Central memory CD8-positive, alpha-beta T cell (primary cell): Measurements from ENCODE around the gene OR13D1.
"Not testable (repeated sequence)": the region's sequence is repeated elsewhere in the genome, so short reads cannot be mapped to it uniquely, and the experiment has no call there.

ENCODE experiments used
- ATAC-seq: fragments of 150-1000 bp; cut with Tn5 transposase; replicated peaks from 2 replicates; pipeline ENCODE4 v1.10.0; 2022; ENCODE audit warnings: mild to moderate bottlenecking, moderate FRiP score, moderate number of reproducible peaks; ENCODE audit not compliant: poor library complexity, severe bottlenecking; ENCODE audit errors: extremely low read depth
- DNase-seq, 2 donors: peaks; one replicate each; pipeline ENCODE4 v3.0.0; 2021; ENCODE audit warnings: low spot score in 2 of 2
- H3K27ac Mint-ChIP-seq: one replicate; pipeline ENCODE4 v1.8.0; 2022; ENCODE audit warnings: low read depth, mild to moderate bottlenecking, moderate library complexity, mixed read lengths
- H3K27me3 Mint-ChIP-seq: one replicate; pipeline ENCODE4 v1.8.0; 2022; ENCODE audit warnings: mixed read lengths
- H3K36me3 Mint-ChIP-seq: one replicate; pipeline ENCODE4 v1.8.0; 2022; ENCODE audit warnings: mild to moderate bottlenecking, moderate library complexity, mixed read lengths; ENCODE audit not compliant: insufficient read depth
- H3K4me1 Mint-ChIP-seq: one replicate; pipeline ENCODE4 v1.8.0; 2022; ENCODE audit warnings: mixed read lengths
- H3K4me3 Mint-ChIP-seq: one replicate; pipeline ENCODE4 v1.8.0; 2022; ENCODE audit warnings: mild to moderate bottlenecking, moderate library complexity, mixed read lengths
- H3K9me3 Mint-ChIP-seq: one replicate; pipeline ENCODE4 v1.8.0; 2022; ENCODE audit warnings: mixed read lengths

Gene OR13D1

DNA sequence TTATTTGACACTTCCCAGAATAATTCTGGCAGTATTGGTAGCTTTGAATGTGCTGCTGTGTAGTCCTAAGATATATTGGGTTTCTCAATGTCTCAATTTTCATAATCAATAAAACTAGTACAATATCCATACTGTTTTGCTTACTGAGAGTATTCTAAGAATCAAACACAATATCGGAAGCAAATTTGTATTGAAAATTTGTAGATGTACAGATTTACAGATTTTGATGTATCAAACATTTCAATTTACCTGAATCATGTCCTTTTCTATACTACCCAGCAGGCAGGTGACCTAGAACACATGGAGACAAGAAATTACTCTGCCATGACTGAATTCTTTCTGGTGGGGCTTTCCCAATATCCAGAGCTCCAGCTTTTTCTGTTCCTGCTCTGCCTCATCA is at the start of gene OR13D1:
Gene OR13D1, plus strand, starts transcription at position 301 of the 400 bp plus-strand sequence. Its CDS starts 0 bp downstream, at position 301.
- no peak within 1 kb of the TSS for H3K27ac Mint-ChIP-seq

GRCh38 chr9:104658496-104659195 is 35.7 kb upstream of the OR13D1 start:
- H3K27me3 Mint-ChIP-seq, result no peaks in the 10 kb centered on the region
- ATAC-seq, result no peak
- no peaks in the 10 kb centered on the region for H3K36me3 Mint-ChIP-seq
- DNase-seq, result no peak
- H3K9me3 Mint-ChIP-seq, result peaks cover 2% of the 10 kb centered on the region
- H3K4me1 Mint-ChIP-seq, result no peaks in the 10 kb centered on the region
- H3K27ac Mint-ChIP-seq, result no peak overlapping the region
- no peak overlapping the region for H3K4me3 Mint-ChIP-seq

More for the DNA sequence above, at the start of gene OR13D1:
- Mint-ChIP-seq H3K4me1 (no peaks in the 10 kb centered on the region), H3K27me3 (no peaks in the 10 kb centered on the region), H3K4me3 (no peak within 1 kb of the TSS), H3K36me3 (no peaks in the 10 kb centered on the region), H3K9me3 (no peaks in the 10 kb centered on the region)
- ATAC-seq (no peak), DNase-seq (no peak)

GRCh38 chr9:104675611-104676010 is 18.7 kb upstream of the OR13D1 start:
- no peaks in the 10 kb centered on the region for H3K36me3 Mint-ChIP-seq
- no peak overlapping the region for H3K27ac Mint-ChIP-seq
- H3K4me1 Mint-ChIP-seq, result no peaks in the 10 kb centered on the region
- H3K4me3 Mint-ChIP-seq, result no peak overlapping the region
- no peaks in the 10 kb centered on the region for H3K27me3 Mint-ChIP-seq
- H3K9me3 Mint-ChIP-seq, result no peaks in the 10 kb centered on the region
- DNase-seq (no peak), ATAC-seq (no peak)

DNA sequence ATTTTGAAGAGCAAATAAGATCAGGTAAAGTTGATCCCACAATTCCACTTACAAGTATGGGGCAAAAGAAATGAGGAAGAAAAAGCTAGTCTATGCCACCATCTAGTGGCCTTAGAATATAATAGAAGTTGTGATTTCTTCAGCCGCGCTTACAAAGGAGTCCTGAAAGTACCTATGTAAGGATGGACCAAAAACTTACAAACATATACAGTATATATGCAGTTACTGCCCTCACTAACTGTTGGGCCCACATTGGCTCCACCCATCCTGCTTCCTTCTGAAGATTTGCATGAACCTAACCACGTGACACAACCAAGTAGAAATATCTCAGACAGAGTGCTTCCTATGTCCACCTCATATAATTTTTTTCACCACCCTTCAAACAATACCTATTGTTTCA is 11.7 kb upstream of the OR13D1 start:
- Mint-ChIP-seq H3K4me3 (no peak overlapping the region), H3K9me3 (no peaks in the 10 kb centered on the region)
- ATAC-seq, result no peak

GRCh38 chr9:104686081-104686480 is 8.2 kb upstream of the OR13D1 start:
- no peak overlapping the region for H3K27ac Mint-ChIP-seq
- H3K4me1 Mint-ChIP-seq, result no peaks in the 10 kb centered on the region
- H3K9me3 Mint-ChIP-seq, result no peaks in the 10 kb centered on the region
- no peaks in the 10 kb centered on the region for H3K27me3 Mint-ChIP-seq
- DNase-seq, result no peak
- no peaks in the 10 kb centered on the region for H3K36me3 Mint-ChIP-seq
- H3K4me3 Mint-ChIP-seq, result no peak overlapping the region
- ATAC-seq, result no peak

More for the DNA sequence above, 11.7 kb upstream of the OR13D1 start:
- DNase-seq, result no peak
- H3K27ac Mint-ChIP-seq, result no peak overlapping the region
- no peaks in the 10 kb centered on the region for H3K36me3 Mint-ChIP-seq
- no peaks in the 10 kb centered on the region for H3K27me3 Mint-ChIP-seq
- no peaks in the 10 kb centered on the region for H3K4me1 Mint-ChIP-seq

DNA sequence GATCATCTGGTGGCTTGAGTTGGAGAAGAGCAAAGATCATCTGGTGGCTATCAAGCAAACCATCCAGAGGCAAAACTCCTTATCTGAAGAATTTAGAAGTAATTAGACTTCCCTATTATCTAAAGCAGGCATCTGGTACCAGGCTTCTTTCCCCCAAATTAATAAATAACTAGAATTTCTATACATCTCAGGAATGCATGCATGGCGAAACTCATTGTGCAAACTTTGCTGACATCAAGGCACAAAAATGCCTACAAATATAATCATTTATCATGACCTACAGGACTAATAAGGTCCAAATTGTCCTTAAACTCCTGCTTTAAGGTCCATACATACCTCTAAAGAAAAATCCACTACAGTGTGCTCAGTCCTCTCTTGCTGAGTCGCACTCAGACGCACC is 6.0 kb downstream of the OR13D1 start:
- Mint-ChIP-seq H3K4me3 (no peak overlapping the region), H3K36me3 (no peaks in the 10 kb centered on the region), H3K4me1 (no peaks in the 10 kb centered on the region), H3K27me3 (no peaks in the 10 kb centered on the region), H3K27ac (no peak overlapping the region), H3K9me3 (no peaks in the 10 kb centered on the region)
- DNase-seq, result no peak
- ATAC-seq, result no peak

GRCh38 chr9:104708737-104709136 is 14.4 kb downstream of the OR13D1 start:
- H3K27ac Mint-ChIP-seq, ATAC-seq, H3K9me3 Mint-ChIP-seq, H3K4me1 Mint-ChIP-seq, DNase-seq, H3K27me3 Mint-ChIP-seq, H3K36me3 Mint-ChIP-seq, H3K4me3 Mint-ChIP-seq: not testable (repeated sequence)

DNA sequence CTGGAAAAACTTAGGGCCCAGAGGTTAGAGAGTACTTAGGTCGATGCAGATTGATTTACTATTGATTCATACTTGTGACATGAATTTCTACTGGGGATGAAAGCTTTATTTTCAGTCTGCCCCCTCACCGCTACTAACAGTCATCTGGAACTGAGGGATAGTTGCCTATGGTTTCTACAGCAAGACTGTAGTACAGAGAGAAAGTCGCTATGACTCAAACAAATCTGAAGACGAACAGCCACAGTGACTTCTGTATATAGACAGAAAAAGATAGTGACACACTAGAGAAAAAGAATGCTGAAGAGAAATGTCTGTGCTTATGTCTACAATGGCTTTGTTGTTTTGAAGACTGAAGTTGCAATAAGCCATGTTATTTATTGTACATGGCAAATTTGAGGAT is 17.3 kb downstream of the OR13D1 start:
- DNase-seq (no peak), ATAC-seq (no peak)
- no peaks in the 10 kb centered on the region for H3K4me1 Mint-ChIP-seq
- no peak overlapping the region for H3K27ac Mint-ChIP-seq
- H3K9me3 Mint-ChIP-seq, result no peaks in the 10 kb centered on the region
- no peak overlapping the region for H3K4me3 Mint-ChIP-seq
- H3K36me3 Mint-ChIP-seq, result no peaks in the 10 kb centered on the region
- H3K27me3 Mint-ChIP-seq, result peaks cover 4% of the 10 kb centered on the region

- H3K27me3 Mint-ChIP-seq, result peaks cover 18% of the 10 kb centered on the region
Observed at GRCh38 chr9:104725014-104725413, 30.7 kb downstream of the OR13D1 start.

DNA sequence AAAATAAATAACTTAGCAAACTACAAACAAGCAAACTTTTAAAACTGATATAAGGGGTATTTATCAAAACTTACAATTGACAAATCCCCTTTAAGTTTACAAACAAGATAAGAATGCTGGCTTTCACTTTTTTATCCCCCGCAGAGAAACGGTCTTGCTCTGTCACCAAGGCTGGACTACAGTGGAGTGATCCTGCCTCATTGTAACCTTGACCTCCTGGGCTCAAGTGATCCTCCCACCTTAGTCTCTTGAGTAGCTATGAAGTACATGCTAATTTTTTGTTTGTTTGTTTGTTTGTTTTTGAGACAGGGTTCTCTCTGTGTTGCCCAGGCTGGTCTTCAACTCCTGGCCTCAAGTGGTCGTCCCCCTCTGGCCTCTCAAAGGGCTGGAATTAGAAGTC is 44.1 kb downstream of the OR13D1 start:
- Mint-ChIP-seq H3K27me3 (no peaks in the 10 kb centered on the region), H3K4me3 (no peak overlapping the region), H3K36me3 (no peaks in the 10 kb centered on the region), H3K9me3 (no peaks in the 10 kb centered on the region), H3K27ac (no peak overlapping the region), H3K4me1 (no peaks in the 10 kb centered on the region)
- no peak for DNase-seq
- no peak for ATAC-seq

More at GRCh38 chr9:104725014-104725413, 30.7 kb downstream of the OR13D1 start:
- Mint-ChIP-seq H3K27ac (no peak overlapping the region), H3K9me3 (no peaks in the 10 kb centered on the region), H3K4me3 (no peak overlapping the region), H3K4me1 (no peaks in the 10 kb centered on the region), H3K36me3 (no peaks in the 10 kb centered on the region)
- no peak for ATAC-seq
- DNase-seq, result no peak

DNA sequence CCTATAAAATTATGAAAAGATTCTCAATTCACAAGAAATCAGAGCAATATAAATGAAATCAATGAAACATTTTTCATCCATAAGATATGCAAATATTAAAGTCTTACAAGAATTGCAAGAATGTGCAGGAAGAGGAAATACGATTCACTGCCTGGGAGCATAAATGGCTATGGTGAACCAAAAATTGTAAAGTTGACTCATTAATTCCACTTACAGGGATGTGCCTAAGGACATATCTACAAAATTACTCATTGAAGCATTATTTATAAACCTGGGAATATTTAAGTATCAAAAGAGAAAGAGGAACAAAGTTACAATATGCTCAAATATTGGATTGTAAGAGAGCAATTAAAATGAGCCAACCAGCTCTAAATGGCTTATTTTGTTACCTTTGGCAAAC is 46.3 kb downstream of the OR13D1 start:
- ATAC-seq (no peak), DNase-seq (no peak)
- no peaks in the 10 kb centered on the region for H3K36me3 Mint-ChIP-seq
- H3K4me3 Mint-ChIP-seq, result no peak overlapping the region
- no peaks in the 10 kb centered on the region for H3K9me3 Mint-ChIP-seq
- no peaks in the 10 kb centered on the region for H3K4me1 Mint-ChIP-seq
- no peaks in the 10 kb centered on the region for H3K27me3 Mint-ChIP-seq
- no peak overlapping the region for H3K27ac Mint-ChIP-seq

DNA sequence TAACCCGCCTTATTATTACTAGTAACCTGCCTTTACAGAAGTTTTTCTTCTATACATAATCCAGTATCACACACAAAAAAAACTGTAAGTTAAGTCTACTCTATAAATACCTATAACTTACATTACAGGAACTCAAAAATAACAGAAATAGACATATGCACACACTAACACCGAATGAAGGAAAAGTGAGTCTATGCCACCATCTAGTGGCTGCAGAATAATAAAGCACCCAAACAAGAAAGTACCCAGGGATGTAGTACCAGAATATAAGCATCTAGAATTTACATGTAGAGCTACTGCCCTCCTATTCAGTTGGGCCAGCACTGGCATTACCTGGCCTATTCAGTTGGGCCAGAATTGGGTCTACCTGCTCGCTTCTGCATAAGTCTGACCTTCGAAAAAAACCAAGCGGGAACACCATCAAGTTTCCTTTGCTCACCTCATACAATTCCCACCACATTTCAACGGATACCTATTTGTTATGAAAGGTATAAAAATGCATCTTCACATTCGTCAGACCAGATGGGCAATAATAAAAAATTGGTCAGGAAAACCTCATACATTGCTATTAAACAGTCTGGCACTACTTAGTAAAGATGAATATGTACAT is 49.2 kb downstream of the OR13D1 start:
- H3K36me3 Mint-ChIP-seq, result peaks cover 11% of the 10 kb centered on the region
- peaks cover 14% of the 10 kb centered on the region for H3K4me1 Mint-ChIP-seq
- H3K27me3 Mint-ChIP-seq, result no peaks in the 10 kb centered on the region
- ATAC-seq, result no peak
- DNase-seq, result no peak
- no peak overlapping the region for H3K27ac Mint-ChIP-seq
- no peak overlapping the region for H3K4me3 Mint-ChIP-seq
- H3K9me3 Mint-ChIP-seq, result no peaks in the 10 kb centered on the region
